Activated CD8-positive, alpha-beta memory T cell treated with anti-CD3 and anti-CD28 coated beads, Interleukin-2, amount 50 U/mL, for 1 hour (primary cell): ENCODE data around the gene ZBTB33.

Experiments
- DNase-seq: peaks from one replicate; pipeline ENCODE4 v3.0.0-alpha.2; 2020; ENCODE audit errors: extremely low read depth

ZBTB33 gene

GRCh38 chrX:120250522-120251271 is at the start of gene ZBTB33:
Gene ZBTB33 (plus strand): TSS chrX:120250812. CDS start chrX:120253416, 2,604 bp downstream.
- DNase-seq, result peak; percentile 51

- DNase-seq, result no peak
Measured at GRCh38 chrX:120200851-120201250, 49.8 kb upstream of the ZBTB33 start.

- no peak for DNase-seq
Measured at GRCh38 chrX:120205816-120206753, 44.5 kb upstream of the ZBTB33 start.

GRCh38 chrX:120207009-120207605 is 43.5 kb upstream of the ZBTB33 start:
- no peak for DNase-seq

- DNase-seq, result peak; percentile 4
Measured at GRCh38 chrX:120213438-120214265, 37.0 kb upstream of the ZBTB33 start.

GRCh38 chrX:120223374-120223773 is 27.2 kb upstream of the ZBTB33 start:
- DNase-seq, result no peak

GRCh38 chrX:120224388-120224787 is 26.2 kb upstream of the ZBTB33 start:
- no peak for DNase-seq

- DNase-seq, result no peak
Measured at GRCh38 chrX:120228187-120228908, 22.3 kb upstream of the ZBTB33 start.

- no peak for DNase-seq
Measured at GRCh38 chrX:120235284-120235683, 15.3 kb upstream of the ZBTB33 start.

- DNase-seq, result no peak
Measured at GRCh38 chrX:120236687-120237479, 13.7 kb upstream of the ZBTB33 start.

GRCh38 chrX:120238933-120239332 is 11.7 kb upstream of the ZBTB33 start:
- DNase-seq, result no peak

- no peak for DNase-seq
Measured at GRCh38 chrX:120242813-120243212, 7.8 kb upstream of the ZBTB33 start.

GRCh38 chrX:120244395-120244734 is 6.2 kb upstream of the ZBTB33 start:
- no peak for DNase-seq

GRCh38 chrX:120244735-120245498 is 5.7 kb upstream of the ZBTB33 start:
- DNase-seq, result no peak

- DNase-seq, result no peak
Measured at GRCh38 chrX:120251471-120252011, 929 bp downstream of the ZBTB33 start.

- DNase-seq, result no peak
Measured at GRCh38 chrX:120253784-120254183, 3.2 kb downstream of the ZBTB33 start.

GRCh38 chrX:120260369-120260768 is 9.8 kb downstream of the ZBTB33 start:
- no peak for DNase-seq

GRCh38 chrX:120262859-120263708 is 12.5 kb downstream of the ZBTB33 start:
- DNase-seq, result no peak
